Neuronal stem cell (in vitro differentiated cells): Measurements from ENCODE around the gene HOXB8.

Experiments used
- DNase-seq: peaks from one replicate; pipeline ENCODE4 v3.0.0-alpha.2; 2013; ENCODE audit warnings: low spot score
- H2AFZ ChIP-seq: one replicate; pipeline ENCODE4 v1.6.1; 2013; ENCODE audit warnings: mild to moderate bottlenecking, low read length, inconsistent platforms
- H2AK5ac ChIP-seq: 2 replicates; pipeline ENCODE4 v1.6.1; 2013; ENCODE audit warnings: low read depth, mild to moderate bottlenecking, inconsistent platforms, low read length, moderate library complexity, mixed read lengths
- H2BK120ac ChIP-seq: 2 replicates; pipeline ENCODE4 v1.6.1; 2013; ENCODE audit warnings: low read depth, mild to moderate bottlenecking, inconsistent platforms, low read length, moderate library complexity, mixed read lengths
- H2BK12ac ChIP-seq: one replicate; pipeline ENCODE4 v1.6.1; 2013; ENCODE audit warnings: low read length, inconsistent platforms
- H2BK15ac ChIP-seq: 2 replicates; pipeline ENCODE4 v1.6.1; 2013; ENCODE audit warnings: mild to moderate bottlenecking, low read length, inconsistent platforms, mixed read lengths
- H2BK5ac ChIP-seq: one replicate; pipeline ENCODE4 v1.6.1; 2013; ENCODE audit warnings: inconsistent platforms, mild to moderate bottlenecking, low read length, moderate library complexity
- H3K14ac ChIP-seq: one replicate; pipeline ENCODE4 v1.6.1; 2013; ENCODE audit warnings: low read length, inconsistent platforms
- H3K18ac ChIP-seq: 2 replicates; pipeline ENCODE4 v1.6.1; 2013; ENCODE audit warnings: low read length, inconsistent platforms
- H3K23ac ChIP-seq: 2 replicates; pipeline ENCODE4 v1.6.1; 2013; ENCODE audit warnings: low read depth, mild to moderate bottlenecking, mixed read lengths, low read length, inconsistent platforms; ENCODE audit not compliant: poor library complexity
- H3K27ac ChIP-seq: replicated peaks from 3 replicates; pipeline ENCODE4 v1.5.1; 2013; ENCODE audit warnings: low read length, inconsistent platforms
- H3K27me3 ChIP-seq, 3 experiments: 2 replicates each; pipeline ENCODE4 v1.6.1; 2013; ENCODE audit warnings: low read length in 3 of 3, mild to moderate bottlenecking in 2 of 3, inconsistent platforms in 1 of 3, low read depth in 1 of 3, mixed read lengths in 1 of 3, moderate library complexity in 1 of 3; ENCODE audit not compliant: control insufficient read depth in 3 of 3, insufficient read depth in 3 of 3
- H3K36me3 ChIP-seq, 2 donors: replicated peaks in 1 of 2; 2 replicates each; pipeline ENCODE4 v1.6.1; 2013; ENCODE audit warnings: low read length in 2 of 2; ENCODE audit not compliant: control insufficient read depth in 2 of 2, insufficient read depth in 2 of 2
- H3K4ac ChIP-seq: 2 replicates; pipeline ENCODE4 v1.6.1; 2013; ENCODE audit warnings: inconsistent platforms, mild to moderate bottlenecking, low read length, moderate library complexity
- H3K4me1 ChIP-seq, 2 donors: 1 replicate in 1 of 2; 2 replicates in 1 of 2; pipeline ENCODE4 v1.6.1; 2013; ENCODE audit warnings: low read length in 2 of 2, low read depth in 1 of 2; ENCODE audit not compliant: control insufficient read depth in 2 of 2, insufficient read depth in 1 of 2
- H3K4me2 ChIP-seq: one replicate; pipeline ENCODE4 v1.6.1; 2013; ENCODE audit warnings: mild to moderate bottlenecking, low read length, inconsistent platforms; ENCODE audit not compliant: insufficient read depth, poor library complexity, severe bottlenecking
- H3K4me3 ChIP-seq, 2 donors: 2 replicates each; pipeline ENCODE4 v1.5.1; 2013; ENCODE audit warnings: low read length in 2 of 2, mild to moderate bottlenecking in 2 of 2, inconsistent platforms in 1 of 2, moderate library complexity in 1 of 2
- H3K79me1 ChIP-seq: one replicate; pipeline ENCODE4 v1.6.1; 2013; ENCODE audit warnings: low read depth, mild to moderate bottlenecking, inconsistent platforms, low read length, moderate library complexity
- H3K9ac ChIP-seq: one replicate; pipeline ENCODE4 v1.6.1; 2013; ENCODE audit warnings: mild to moderate bottlenecking, low read depth, low read length, inconsistent platforms; ENCODE audit not compliant: poor library complexity
- H3K9me3 ChIP-seq, 2 donors: replicated peaks in 1 of 2; 2 replicates each; pipeline versions ENCODE3 to v1.6.1; 2013; ENCODE audit warnings: low read length in 2 of 2, mild to moderate bottlenecking in 2 of 2, inconsistent platforms in 1 of 2, low read depth in 1 of 2, mixed read lengths in 1 of 2, moderate library complexity in 1 of 2; ENCODE audit not compliant: control insufficient read depth in 2 of 2, insufficient read depth in 1 of 2
- H4K8ac ChIP-seq: one replicate; pipeline ENCODE4 v1.6.1; 2013; ENCODE audit warnings: low read depth, mild to moderate bottlenecking, inconsistent platforms, low read length, moderate library complexity
- H4K91ac ChIP-seq: one replicate; pipeline ENCODE4 v1.6.1; 2013; ENCODE audit warnings: low read length, low read depth, mild to moderate bottlenecking, inconsistent platforms; ENCODE audit not compliant: poor library complexity
- WGBS, 2 donors: extraction: QIAGEN DNeasy Blood & Tissue Kit; methylation state at CpG; one replicate each; pipeline ENCODE4 v1.1.7; 2013; ENCODE audit warnings: missing lambda C conversion rate in 2 of 2, mixed read lengths in 1 of 2; ENCODE audit not compliant: insufficient read length in 2 of 2, insufficient replicate concordance in 1 of 2; ENCODE audit errors: extremely low coverage in 2 of 2; 5-methylcytosine and 5-hydroxymethylcytosine counted together

HOXB8 gene

GRCh38 chr17:48597528-48597777, 17.6 kb downstream of the HOXB8 start:
- Histone ChIP-seq H3K4ac (no peak overlapping the region), H2BK5ac (no peak overlapping the region), H4K91ac (no peak overlapping the region), H4K8ac (no peak overlapping the region), H3K4me3 (no peak overlapping the region), H3K9me3 (peaks cover 0 to 4% of the 10 kb centered on the region in 2 donors), H2BK12ac (no peak overlapping the region), H2AFZ (peak overlapping the region; percentile 17), H3K9ac (no peak overlapping the region), H3K27ac (no peak overlapping the region), H3K4me1 (no peaks in the 10 kb centered on the region), H2BK15ac (no peak overlapping the region), H3K27me3 (peaks cover 75 to 100% (median 100%) of the 10 kb centered on the region in 3 experiments), H3K4me2 (no peak overlapping the region), H3K23ac (peak overlapping the region; percentile 53), H2AK5ac (no peak overlapping the region), H3K36me3 (no peaks in the 10 kb centered on the region), H3K79me1 (no peaks in the 10 kb centered on the region), H2BK120ac (no peak overlapping the region), H3K18ac (no peak overlapping the region), H3K14ac (no peak overlapping the region)
- no CpG with 5 or more reads among the region's 16 CpGs for WGBS, 2 donors
- DNase-seq, result no peak

- Histone ChIP-seq H3K36me3 (no peaks in the 10 kb centered on the region), H3K4me3 (no peak overlapping the region), H2AFZ (no peak overlapping the region), H3K9me3 (peaks cover 0 to 4% of the 10 kb centered on the region in 2 donors), H4K8ac (no peak overlapping the region), H3K4me2 (no peak overlapping the region), H3K14ac (no peak overlapping the region), H2BK12ac (no peak overlapping the region), H2BK120ac (no peak overlapping the region), H3K18ac (no peak overlapping the region), H2BK15ac (no peak overlapping the region), H2AK5ac (no peak overlapping the region), H4K91ac (no peak overlapping the region), H3K27me3 (peaks cover 77 to 100% (median 100%) of the 10 kb centered on the region in 3 experiments), H3K4me1 (no peaks in the 10 kb centered on the region), H3K79me1 (no peaks in the 10 kb centered on the region), H3K9ac (no peak overlapping the region), H2BK5ac (no peak overlapping the region), H3K4ac (no peak overlapping the region), H3K27ac (no peak overlapping the region), H3K23ac (peak overlapping the region; percentile 3)
- no peak for DNase-seq
- no CpG with 5 or more reads among the region's 26 CpGs for WGBS, 2 donors
These were observed 18.2 kb downstream of the HOXB8 start for GRCh38 chr17:48596735-48597527.

- no peaks in the 10 kb centered on the region for H3K36me3 ChIP-seq
- no peak overlapping the region for H3K14ac ChIP-seq
- H3K9me3 ChIP-seq, result peaks cover 0 to 4% of the 10 kb centered on the region in 2 donors
- no peak overlapping the region for H3K9ac ChIP-seq
- DNase-seq, result no peak
- H3K27ac ChIP-seq, result no peak overlapping the region
- H2BK5ac ChIP-seq, result no peak overlapping the region
- no peak overlapping the region for H2BK15ac ChIP-seq
- H2BK12ac ChIP-seq, result no peak overlapping the region
- no peaks in the 10 kb centered on the region for H3K4me1 ChIP-seq
- no peak overlapping the region for H3K4me3 ChIP-seq
- peak overlapping the region; percentile 29 for H2AFZ ChIP-seq
- H3K23ac ChIP-seq, result peak overlapping the region; percentile 3
- no CpG with 5 or more reads among the region's 54 CpGs for WGBS, 2 donors
- H3K27me3 ChIP-seq, result peaks cover 71 to 100% (median 100%) of the 10 kb centered on the region in 3 experiments
- no peak overlapping the region for H3K4me2 ChIP-seq
- H2BK120ac ChIP-seq, result no peak overlapping the region
- H3K18ac ChIP-seq, result no peak overlapping the region
- no peaks in the 10 kb centered on the region for H3K79me1 ChIP-seq
- H2AK5ac ChIP-seq, result no peak overlapping the region
- no peak overlapping the region for H4K8ac ChIP-seq
- no peak overlapping the region for H3K4ac ChIP-seq
- no peak overlapping the region for H4K91ac ChIP-seq
These were observed 18.9 kb downstream of the HOXB8 start for GRCh38 chr17:48596000-48596734.

GRCh38 chr17:48595278-48595999, 19.7 kb downstream of the HOXB8 start:
- Histone ChIP-seq H3K18ac (no peak overlapping the region), H2AFZ (no peak overlapping the region), H3K79me1 (no peaks in the 10 kb centered on the region), H3K36me3 (no peaks in the 10 kb centered on the region), H3K27ac (no peak overlapping the region), H3K9me3 (peaks cover 0 to 4% of the 10 kb centered on the region in 2 donors), H3K14ac (no peak overlapping the region), H3K4ac (no peak overlapping the region), H4K8ac (no peak overlapping the region), H2BK5ac (no peak overlapping the region), H3K4me3 (no peak overlapping the region), H2BK12ac (no peak overlapping the region), H3K23ac (no peak overlapping the region), H2BK15ac (no peak overlapping the region), H3K4me1 (no peaks in the 10 kb centered on the region), H2BK120ac (no peak overlapping the region), H3K9ac (no peak overlapping the region), H3K4me2 (no peak overlapping the region), H2AK5ac (no peak overlapping the region), H3K27me3 (peaks cover 68 to 100% (median 100%) of the 10 kb centered on the region in 3 experiments), H4K91ac (no peak overlapping the region)
- WGBS, 2 donors, result no CpG with 5 or more reads among the region's 25 CpGs
- DNase-seq, result no peak
